GM06990 (cell line): ENCODE results near the gene RAB34.

Experiments used
- DNase-seq: peaks from one replicate; pipeline ENCODE4 v3.0.0-alpha.2; 2011; ENCODE audit not compliant: insufficient read length; ENCODE audit errors: extremely low read depth
- H3K27me3 ChIP-seq: replicated peaks from 2 replicates; pipeline ENCODE4 v1.6.0; 2011; ENCODE audit warnings: low read length; ENCODE audit not compliant: control insufficient read depth, insufficient read depth
- H3K36me3 ChIP-seq: 2 replicates; pipeline ENCODE4 v1.5.1; 2011; ENCODE audit warnings: low read length; ENCODE audit not compliant: control insufficient read depth, insufficient read depth
- H3K4me3 ChIP-seq: replicated peaks from 2 replicates; pipeline ENCODE4 v1.5.1; 2011; ENCODE audit warnings: low read depth, mild to moderate bottlenecking, control low read depth, low read length
- CTCF ChIP-seq: IDR thresholded peaks from 2 replicates; pipeline ENCODE4 v1.5.1; 2011; ENCODE audit warnings: low read length, control low read depth, mild to moderate bottlenecking, inconsistent platforms; ENCODE audit not compliant: insufficient read depth, poor library complexity, severe bottlenecking

Gene RAB34

GRCh38 chr17:28693869-28694268, 23.8 kb downstream of the RAB34 start:
- no peak for DNase-seq
- Histone ChIP-seq H3K27me3 (no peaks in the 10 kb centered on the region), H3K36me3 (peaks cover 57% of the 10 kb centered on the region), H3K4me3 (no peak overlapping the region)
- TF ChIP-seq CTCF = no peak

GRCh38 chr17:28689011-28689410, 28.7 kb downstream of the RAB34 start:
- no peak for TF ChIP-seq CTCF
- Histone ChIP-seq H3K36me3 (peaks cover 57% of the 10 kb centered on the region), H3K27me3 (no peaks in the 10 kb centered on the region), H3K4me3 (no peak overlapping the region)
- DNase-seq = no peak

GRCh38 chr17:28688481-28688880, 29.2 kb downstream of the RAB34 start:
- DNase-seq = no peak
- no peak overlapping the region for H3K4me3 ChIP-seq
- no peak for TF ChIP-seq CTCF
- no peaks in the 10 kb centered on the region for H3K27me3 ChIP-seq
- peaks cover 52% of the 10 kb centered on the region for H3K36me3 ChIP-seq

- Histone ChIP-seq H3K4me3 (no peak overlapping the region), H3K27me3 (no peaks in the 10 kb centered on the region), H3K36me3 (peaks cover 69% of the 10 kb centered on the region)
- no peak for DNase-seq
- no peak for TF ChIP-seq CTCF
These were observed 31.4 kb downstream of the RAB34 start for GRCh38 chr17:28686296-28686695.

GRCh38 chr17:28685366-28685765, 32.3 kb downstream of the RAB34 start:
- no peak for TF ChIP-seq CTCF
- no peak for DNase-seq
- H3K4me3 ChIP-seq = no peak overlapping the region
- no peaks in the 10 kb centered on the region for H3K27me3 ChIP-seq
- H3K36me3 ChIP-seq = peaks cover 68% of the 10 kb centered on the region

GRCh38 chr17:28684963-28685362, 32.7 kb downstream of the RAB34 start:
- no peak for DNase-seq
- no peak overlapping the region for H3K4me3 ChIP-seq
- TF ChIP-seq CTCF = no peak

More at GRCh38 chr17:28684963-28685362, 32.7 kb downstream of the RAB34 start:
- peaks cover 65% of the 10 kb centered on the region for H3K36me3 ChIP-seq
- H3K27me3 ChIP-seq = no peaks in the 10 kb centered on the region
